Liver (tissue), 9 donors: ENCODE results near the gene SLC16A4. TPM values are rescaled to one million over a fixed set of nuclear protein-coding genes. Genes with fewer than 3 reads are reported as not detected.
"Not testable (repeated sequence)": the region's sequence is repeated elsewhere in the genome, so short reads cannot be mapped to it uniquely, and the experiment has no call there.

ENCODE experiments used
- DNase-seq: peaks from one replicate; pipeline ENCODE4 v3.0.0-alpha.2; 2017; ENCODE audit warnings: low spot score
- H3K27ac ChIP-seq, 2 donors: one replicate each; pipeline ENCODE4 v1.7.0; 2013; ENCODE audit warnings: inconsistent platforms in 2 of 2, low read length in 2 of 2, control low read depth in 1 of 2, low read depth in 1 of 2, mild to moderate bottlenecking in 1 of 2
- H3K27me3 ChIP-seq, 4 donors: one replicate each; pipeline versions ENCODE4 v1.6.1 to v1.7.0; 2013; ENCODE audit warnings: low read length in 3 of 4, inconsistent platforms in 1 of 4, mild to moderate bottlenecking in 1 of 4, moderate library complexity in 1 of 4; ENCODE audit not compliant: control insufficient read depth in 4 of 4, insufficient read depth in 4 of 4
- H3K36me3 ChIP-seq, 4 donors: one replicate each; pipeline versions ENCODE4 v1.6.1 to v1.7.0; 2013; ENCODE audit warnings: low read length in 3 of 4, mild to moderate bottlenecking in 3 of 4, low read depth in 1 of 4, moderate library complexity in 1 of 4; ENCODE audit not compliant: control insufficient read depth in 4 of 4, insufficient read depth in 3 of 4
- H3K4me1 ChIP-seq, 4 donors: one replicate each; pipeline versions ENCODE4 v1.6.1 to v1.7.0; 2013; ENCODE audit warnings: low read length in 3 of 4, mild to moderate bottlenecking in 3 of 4, moderate library complexity in 1 of 4; ENCODE audit not compliant: control insufficient read depth in 4 of 4, insufficient read depth in 4 of 4
- H3K4me3 ChIP-seq, 3 donors: one replicate each; pipeline versions ENCODE4 v1.6.1 to v1.7.0; 2013; ENCODE audit warnings: low read length in 3 of 3, control low read depth in 1 of 3, low read depth in 1 of 3, mild to moderate bottlenecking in 1 of 3
- H3K9ac ChIP-seq, 2 donors: one replicate each; pipeline ENCODE4 v1.7.0; 2013; ENCODE audit warnings: low read length in 2 of 2, mild to moderate bottlenecking in 2 of 2, moderate library complexity in 2 of 2, control low read depth in 1 of 2, low read depth in 1 of 2
- H3K9me3 ChIP-seq, 4 donors: one replicate each; pipeline versions ENCODE4 v1.6.1 to v1.7.0; 2013; ENCODE audit warnings: low read length in 3 of 4; ENCODE audit not compliant: control insufficient read depth in 4 of 4
- EGR1 ChIP-seq, 2 donors: IDR thresholded peaks; 2 replicates each; pipeline ENCODE4 v1.6.1; 2016 to 2018; ENCODE audit warnings: antibody characterized with exemption in 2 of 2, low read depth in 2 of 2
- FOXA2 ChIP-seq: IDR thresholded peaks from 2 replicates; pipeline ENCODE4 v1.6.1; 2016; ENCODE audit warnings: antibody characterized with exemption
- GABPA ChIP-seq, 2 donors: IDR thresholded peaks in 1 of 2; conservative IDR thresholded peaks in 1 of 2; 2 replicates each; pipeline ENCODE4 v1.6.1; 2016; ENCODE audit warnings: antibody characterized with exemption in 2 of 2, mild to moderate bottlenecking in 1 of 2, moderate library complexity in 1 of 2
- HNF4A ChIP-seq, 2 donors: conservative IDR thresholded peaks; 2 replicates each; pipeline ENCODE4 v1.6.1; 2016; ENCODE audit warnings: antibody characterized with exemption in 2 of 2, mild to moderate bottlenecking in 2 of 2
- HNF4G ChIP-seq: IDR thresholded peaks from 2 replicates; pipeline ENCODE4 v1.6.1; 2016; ENCODE audit warnings: antibody characterized with exemption
- JUND ChIP-seq, 2 donors: IDR thresholded peaks; 2 replicates each; pipeline ENCODE4 v1.6.1; 2016; ENCODE audit warnings: antibody characterized with exemption in 2 of 2
- NR2F2 ChIP-seq: IDR thresholded peaks from 2 replicates; pipeline ENCODE4 v1.6.1; 2016; ENCODE audit warnings: antibody characterized with exemption
- RAD21 ChIP-seq, 2 donors: IDR thresholded peaks; 2 replicates each; pipeline ENCODE4 v1.6.1; 2016; ENCODE audit warnings: antibody characterized with exemption in 2 of 2, mild to moderate bottlenecking in 2 of 2
- RXRA ChIP-seq, 2 donors: IDR thresholded peaks; 2 replicates each; pipeline ENCODE4 v1.6.1; 2017 to 2018; ENCODE audit warnings: antibody characterized with exemption in 2 of 2, mild to moderate bottlenecking in 1 of 2
- SP1 ChIP-seq: IDR thresholded peaks from 2 replicates; pipeline ENCODE4 v1.6.1; 2018; ENCODE audit warnings: antibody characterized with exemption, mild to moderate bottlenecking
- TAF1 ChIP-seq: conservative IDR thresholded peaks from 2 replicates; pipeline ENCODE4 v1.6.1; 2016; ENCODE audit warnings: antibody characterized with exemption, mild to moderate bottlenecking
- WGBS: extraction: QIAGEN DNeasy Blood & Tissue Kit; methylation state at CpG from one replicate; pipeline ENCODE4 v1.1.7; 2013; 5-methylcytosine and 5-hydroxymethylcytosine counted together
- polyA plus RNA-seq, 2 donors: library from polyadenylated mRNA; stranded (reverse) in 1 of 2; unstranded in 1 of 2; fragments of 200-250 nt in 1 of 2; fragments of >200 nt in 1 of 2; fragmentation: Nextera tagmentation in 1 of 2; extraction: Ambion mirVana in 1 of 2; gene quantifications; one replicate each; pipeline versions ENCODE4 v1.2.1 to v1.2.3, GENCODE V29; 2013 to 2015
- total RNA-seq, 2 donors: library from RNA; depleted of rRNA; stranded (reverse); fragments of >200 nt; gene quantifications; one replicate each; pipeline ENCODE4 v1.2.3, GENCODE V29; 2014
- TF ChIP-seq, protein P1 (sequence below): IDR thresholded peaks from 2 replicates; pipeline ENCODE4 v1.6.1; 2016; ENCODE audit warnings: antibody characterized with exemption
- TF ChIP-seq, protein P2 (sequence below): IDR thresholded peaks from 2 replicates; pipeline ENCODE4 v1.6.1; 2016; ENCODE audit warnings: antibody characterized with exemption
- TF ChIP-seq, protein P3 (sequence below): fragments of 150-350 bp; IDR thresholded peaks from 2 replicates; pipeline ENCODE4 v1.5.1; 2017; ENCODE audit warnings: improper control_type of control experiment, low read depth, low read length; ENCODE audit not compliant: missing input control
- TF ChIP-seq, protein P4 (sequence below): IDR thresholded peaks from 2 replicates; pipeline ENCODE4 v1.6.1; 2016; ENCODE audit warnings: antibody characterized with exemption
- donor health status: healthy.
- donor health status: healthy.
- donor health status: healthy.
- donor health status: healthy.
- donor health status: healthy.

Gene SLC16A4
- total and polyA plus RNA-seq, 4 donors, result 0.72 to 1.8 (median 1.6) TPM

- peaks cover 1 to 45% (median 37%) of the 10 kb centered on the region in 4 donors for H3K36me3 ChIP-seq
- no peak for TF ChIP-seq RXRA (IDR thresholded peaks at IDR 0.05)
- TF ChIP-seq HNF4A (conservative IDR thresholded peaks at IDR 0.05), result no peak
- no peak for TF ChIP-seq FOXA2
- TF ChIP-seq, protein P1, sequence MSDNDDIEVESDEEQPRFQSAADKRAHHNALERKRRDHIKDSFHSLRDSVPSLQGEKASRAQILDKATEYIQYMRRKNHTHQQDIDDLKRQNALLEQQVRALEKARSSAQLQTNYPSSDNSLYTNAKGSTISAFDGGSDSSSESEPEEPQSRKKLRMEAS, result no peak
- no peak for TF ChIP-seq RAD21 (IDR thresholded peaks at IDR 0.05)
- TF ChIP-seq HNF4G, result no peak
- no peak for TF ChIP-seq SP1
- no peak for TF ChIP-seq NR2F2
- TF ChIP-seq, protein P2, sequence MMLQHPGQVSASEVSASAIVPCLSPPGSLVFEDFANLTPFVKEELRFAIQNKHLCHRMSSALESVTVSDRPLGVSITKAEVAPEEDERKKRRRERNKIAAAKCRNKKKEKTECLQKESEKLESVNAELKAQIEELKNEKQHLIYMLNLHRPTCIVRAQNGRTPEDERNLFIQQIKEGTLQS, result no peak
- TF ChIP-seq EGR1 (IDR thresholded peaks at IDR 0.05; ENCODE audit: low read depth in 2 of 2), result no peak
- TF ChIP-seq JUND (IDR thresholded peaks at IDR 0.05), result no peak
- TF ChIP-seq, protein P3, sequence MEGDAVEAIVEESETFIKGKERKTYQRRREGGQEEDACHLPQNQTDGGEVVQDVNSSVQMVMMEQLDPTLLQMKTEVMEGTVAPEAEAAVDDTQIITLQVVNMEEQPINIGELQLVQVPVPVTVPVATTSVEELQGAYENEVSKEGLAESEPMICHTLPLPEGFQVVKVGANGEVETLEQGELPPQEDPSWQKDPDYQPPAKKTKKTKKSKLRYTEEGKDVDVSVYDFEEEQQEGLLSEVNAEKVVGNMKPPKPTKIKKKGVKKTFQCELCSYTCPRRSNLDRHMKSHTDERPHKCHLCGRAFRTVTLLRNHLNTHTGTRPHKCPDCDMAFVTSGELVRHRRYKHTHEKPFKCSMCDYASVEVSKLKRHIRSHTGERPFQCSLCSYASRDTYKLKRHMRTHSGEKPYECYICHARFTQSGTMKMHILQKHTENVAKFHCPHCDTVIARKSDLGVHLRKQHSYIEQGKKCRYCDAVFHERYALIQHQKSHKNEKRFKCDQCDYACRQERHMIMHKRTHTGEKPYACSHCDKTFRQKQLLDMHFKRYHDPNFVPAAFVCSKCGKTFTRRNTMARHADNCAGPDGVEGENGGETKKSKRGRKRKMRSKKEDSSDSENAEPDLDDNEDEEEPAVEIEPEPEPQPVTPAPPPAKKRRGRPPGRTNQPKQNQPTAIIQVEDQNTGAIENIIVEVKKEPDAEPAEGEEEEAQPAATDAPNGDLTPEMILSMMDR, result no peak
- WGBS, result 92% methylated on average over 4 of the region's 4 CpGs
Observed at GRCh38 chr1:110404401-110404800, 13.6 kb upstream of the SLC16A4 start.

DNA sequence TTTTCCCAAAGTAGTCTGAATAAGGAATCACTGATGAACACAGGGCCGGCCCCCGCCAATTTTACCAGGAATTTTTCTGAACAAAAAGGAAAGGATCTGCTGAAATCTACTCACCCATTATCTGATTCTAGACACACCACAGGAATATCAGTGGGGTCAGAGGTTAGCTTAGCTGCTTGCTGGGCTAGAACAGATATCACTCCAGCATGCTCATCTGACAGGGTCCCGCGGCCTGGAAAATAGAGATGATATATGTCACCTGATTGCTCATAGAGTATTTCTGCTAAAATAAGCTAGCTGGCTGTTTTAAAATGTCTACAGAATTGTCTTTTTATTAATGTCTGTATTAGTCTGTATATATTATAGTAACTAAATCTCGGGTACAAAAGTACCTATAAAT lies 13.0 kb upstream of the SLC16A4 start:
- H3K27ac ChIP-seq, result no peak overlapping the region
- no peak overlapping the region for H3K4me3 ChIP-seq
- H3K4me1 ChIP-seq, result peaks cover 3 to 24% (median 13%) of the 10 kb centered on the region in 4 donors
- peaks cover 1 to 45% (median 37%) of the 10 kb centered on the region in 4 donors for H3K36me3 ChIP-seq
- no peak for DNase-seq
- TF ChIP-seq JUND (IDR thresholded peaks at IDR 0.05) (no peak), HNF4A (conservative IDR thresholded peaks at IDR 0.05) (no peak), TAF1 (no peak), GABPA (IDR thresholded peaks at IDR 0.05 in 1 of 2, conservative IDR thresholded peaks at IDR 0.05 in 1 of 2) (no peak), NR2F2 (no peak), SP1 (no peak)
- TF ChIP-seq, protein P4, sequence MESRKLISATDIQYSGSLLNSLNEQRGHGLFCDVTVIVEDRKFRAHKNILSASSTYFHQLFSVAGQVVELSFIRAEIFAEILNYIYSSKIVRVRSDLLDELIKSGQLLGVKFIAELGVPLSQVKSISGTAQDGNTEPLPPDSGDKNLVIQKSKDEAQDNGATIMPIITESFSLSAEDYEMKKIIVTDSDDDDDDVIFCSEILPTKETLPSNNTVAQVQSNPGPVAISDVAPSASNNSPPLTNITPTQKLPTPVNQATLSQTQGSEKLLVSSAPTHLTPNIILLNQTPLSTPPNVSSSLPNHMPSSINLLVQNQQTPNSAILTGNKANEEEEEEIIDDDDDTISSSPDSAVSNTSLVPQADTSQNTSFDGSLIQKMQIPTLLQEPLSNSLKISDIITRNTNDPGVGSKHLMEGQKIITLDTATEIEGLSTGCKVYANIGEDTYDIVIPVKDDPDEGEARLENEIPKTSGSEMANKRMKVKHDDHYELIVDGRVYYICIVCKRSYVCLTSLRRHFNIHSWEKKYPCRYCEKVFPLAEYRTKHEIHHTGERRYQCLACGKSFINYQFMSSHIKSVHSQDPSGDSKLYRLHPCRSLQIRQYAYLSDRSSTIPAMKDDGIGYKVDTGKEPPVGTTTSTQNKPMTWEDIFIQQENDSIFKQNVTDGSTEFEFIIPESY, result no peak
- no peaks in the 10 kb centered on the region for H3K9me3 ChIP-seq
- 97% methylated on average over 5 of the region's 5 CpGs for WGBS
- no peak overlapping the region for H3K9ac ChIP-seq
- no peaks in the 10 kb centered on the region for H3K27me3 ChIP-seq

More at GRCh38 chr1:110404401-110404800, 13.6 kb upstream of the SLC16A4 start:
- no peak for DNase-seq
- Histone ChIP-seq H3K27ac (no peak overlapping the region), H3K4me3 (no peak overlapping the region), H3K9me3 (no peaks in the 10 kb centered on the region), H3K27me3 (no peaks in the 10 kb centered on the region), H3K9ac (no peak overlapping the region), H3K4me1 (peaks cover 3 to 30% (median 17%) of the 10 kb centered on the region in 4 donors)

DNA sequence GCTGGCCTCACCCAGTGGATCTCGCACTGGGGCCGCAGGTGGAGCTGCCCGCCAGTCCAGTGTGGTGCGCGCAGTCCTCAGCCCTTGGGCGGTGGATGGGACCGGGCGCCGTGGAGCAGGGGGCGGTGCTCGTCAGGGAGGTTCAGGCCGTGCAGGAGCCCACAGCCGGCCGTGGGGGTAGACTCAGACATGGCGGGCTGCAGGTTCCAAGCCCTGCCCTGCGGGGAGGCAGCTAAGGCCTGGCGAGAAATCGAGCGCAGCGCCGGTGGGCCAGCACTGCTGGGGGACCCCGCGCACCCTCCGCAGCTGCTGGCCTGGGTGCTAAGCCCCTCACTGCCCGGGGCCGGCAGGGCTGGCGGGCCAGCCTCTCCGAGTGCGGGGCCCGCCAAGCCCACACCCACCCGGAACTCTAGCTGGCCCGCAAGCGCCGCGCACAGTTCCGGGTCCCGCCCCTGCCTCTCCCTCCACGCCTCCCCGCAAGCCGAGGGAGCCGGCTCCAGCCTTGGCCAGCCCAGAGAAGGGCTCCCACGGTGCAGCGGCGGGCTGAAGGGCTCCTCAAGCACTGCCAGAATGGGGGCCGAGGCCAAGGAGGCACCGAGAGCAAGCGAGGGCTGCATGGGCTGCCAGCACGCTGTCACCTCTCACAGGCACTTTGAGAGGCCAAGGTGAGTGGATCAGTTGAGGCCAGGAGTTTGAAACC lies 5.6 kb upstream of the SLC16A4 start:
- H3K36me3 ChIP-seq, result peaks cover 2 to 16% (median 13%) of the 10 kb centered on the region in 4 donors
- not testable (repeated sequence) for H3K4me3 ChIP-seq, H3K9me3 ChIP-seq, H3K4me1 ChIP-seq, H3K27me3 ChIP-seq, H3K27ac ChIP-seq, H3K9ac ChIP-seq, DNase-seq
- 98% methylated on average over 48 of the region's 48 CpGs for WGBS
